T-helper 17 cell (primary cell): ENCODE measurements around the gene ETV4. TPM values are rescaled to one million over a fixed set of nuclear protein-coding genes. Genes with fewer than 3 reads are reported as not detected.

Experiments
- ATAC-seq: fragments of 150-1000 bp; cut with Tn5 transposase; 2 replicates; pipeline ENCODE4 v1.10.0; 2021; ENCODE audit warnings: mild to moderate bottlenecking, moderate library complexity
- DNase-seq, 3 donors: peaks; one replicate each; pipeline versions ENCODE4 v3.0.0 to v3.0.0-alpha.2; 2020 to 2021
- H3K9me3 ChIP-seq: one replicate; pipeline ENCODE4 v1.7.0; 2013; ENCODE audit warnings: low read length, mild to moderate bottlenecking; ENCODE audit not compliant: control insufficient read depth, poor library complexity, severe bottlenecking
- H3K27ac Mint-ChIP-seq: one replicate; pipeline ENCODE4 v1.8.0; 2022; ENCODE audit warnings: mild to moderate bottlenecking, moderate library complexity, mixed read lengths
- H3K27me3 Mint-ChIP-seq: one replicate; pipeline ENCODE4 v1.8.0; 2022; ENCODE audit warnings: mixed read lengths
- H3K36me3 Mint-ChIP-seq: one replicate; pipeline ENCODE4 v1.8.0; 2022; ENCODE audit warnings: low read depth, mixed read lengths
- H3K4me1 Mint-ChIP-seq: one replicate; pipeline ENCODE4 v1.8.0; 2022; ENCODE audit warnings: mild to moderate bottlenecking, mixed read lengths
- H3K4me3 Mint-ChIP-seq: one replicate; pipeline ENCODE4 v1.8.0; 2022; ENCODE audit warnings: mild to moderate bottlenecking, moderate library complexity, mixed read lengths
- total RNA-seq, 4 donors: library from RNA in 2 of 4; stranded (reverse) in 2 of 4; gene quantifications; one replicate each; pipeline ENCODE4 v1.2.3 and lab custom pipeline; 2022 to 2026

ETV4 gene
- total RNA-seq, 2 donors from 2014 or later = not detected

DNA sequence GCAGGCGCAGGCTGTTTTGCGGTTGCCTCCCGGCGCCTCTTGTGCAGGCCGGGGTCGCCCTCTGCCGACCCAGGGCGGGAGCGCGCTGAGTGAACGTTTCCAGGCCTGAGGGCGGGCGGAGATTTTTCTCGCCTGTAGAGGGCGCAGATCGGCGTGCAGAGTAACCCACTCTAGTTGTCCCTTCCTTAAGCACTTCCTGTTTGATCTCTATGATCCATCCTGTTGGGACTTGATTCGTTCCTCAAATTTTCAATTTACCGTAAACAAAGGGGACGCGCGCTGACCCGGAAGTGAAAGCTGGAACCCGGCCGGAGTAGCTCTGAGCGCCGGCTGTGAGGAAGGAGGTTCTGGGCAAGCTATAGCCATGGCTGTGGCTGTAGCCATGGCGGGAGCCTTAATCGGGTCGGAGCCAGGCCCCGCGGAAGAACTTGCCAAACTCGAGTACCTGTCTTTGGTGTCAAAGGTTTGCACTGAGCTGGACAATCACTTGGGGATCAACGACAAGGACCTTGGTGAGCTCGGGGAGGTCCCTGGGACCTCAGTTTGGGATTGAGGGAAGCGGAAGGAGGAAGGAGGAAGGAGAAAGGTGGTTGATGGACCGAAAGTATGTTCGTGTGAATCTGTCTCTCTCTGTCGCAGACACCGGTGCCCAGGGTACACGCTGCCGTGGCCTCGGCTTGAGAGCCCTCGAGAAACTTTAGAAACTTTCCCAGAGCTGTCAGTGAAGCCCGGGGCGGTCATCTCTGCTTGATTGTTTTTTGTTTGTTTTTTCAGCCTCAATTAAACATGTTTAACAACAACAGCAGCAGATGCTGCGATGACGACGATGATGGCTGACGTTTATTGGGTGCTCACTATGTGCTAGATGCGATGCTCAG is 62.2 kb downstream of the ETV4 start, which contains the start of gene DHX8:
TSS of gene DHX8 (plus strand) at position 302 of the 878 bp plus-strand sequence. CDS start at position 365, 63 bp downstream.
- DNase-seq (peak; percentile 97 to 99 (median 97)), ATAC-seq (peak; percentile 97)
- Mint-ChIP-seq H3K4me3 (peak within 1 kb of the TSS; percentile 100), H3K27ac (peak within 1 kb of the TSS; percentile 100), H3K4me1 (peaks cover 20% of the 10 kb centered on the region), H3K36me3 (peaks cover 3% of the 10 kb centered on the region), H3K27me3 (no peaks in the 10 kb centered on the region)
- H3K9me3 ChIP-seq = no peaks in the 10 kb centered on the region

DNA sequence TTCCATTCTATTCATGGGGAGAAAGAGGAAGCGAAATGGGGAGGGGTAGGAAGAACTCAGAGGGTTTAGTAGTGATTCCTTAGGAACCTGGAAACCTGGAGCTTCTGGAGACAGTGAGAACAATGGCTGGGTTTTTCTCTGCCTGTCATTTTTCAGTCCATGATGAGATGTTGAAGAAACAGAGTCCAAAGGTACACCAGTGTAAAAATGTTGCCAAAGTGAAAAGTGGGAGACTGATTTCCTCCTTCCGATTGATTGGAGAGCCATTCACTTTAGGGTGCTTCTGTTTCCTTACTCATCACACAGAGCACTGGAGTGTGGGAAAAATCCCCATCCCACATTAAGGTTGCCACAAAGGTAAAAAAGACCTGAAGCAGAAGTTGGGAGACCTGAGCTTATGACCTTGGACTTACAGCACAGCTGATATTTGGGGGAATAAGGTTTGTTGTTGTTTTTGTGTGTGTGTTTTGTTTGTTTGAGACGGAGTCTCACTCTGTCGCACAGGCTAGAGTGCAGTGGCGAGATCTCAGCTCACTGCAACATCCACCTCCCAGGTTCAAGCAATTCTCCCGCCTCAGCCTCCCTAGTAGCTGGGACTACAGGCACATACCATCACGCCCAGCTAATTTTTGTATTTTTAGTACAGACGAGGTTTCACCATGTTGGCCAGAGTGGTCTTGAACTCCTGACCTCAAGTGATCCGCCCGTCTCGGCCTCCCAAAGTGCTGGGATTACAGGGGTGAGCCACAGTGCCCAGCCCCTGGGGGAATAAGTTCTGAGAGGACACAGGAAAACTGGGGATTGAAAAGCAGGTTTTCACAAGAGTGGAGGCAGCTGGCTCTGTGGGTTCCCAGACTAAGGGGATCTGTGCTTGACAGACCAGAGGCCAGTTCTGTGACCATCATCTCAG is 63.8 kb downstream of the ETV4 start:
- H3K9me3 ChIP-seq = no peaks in the 10 kb centered on the region
- no peak for DNase-seq
- Mint-ChIP-seq H3K4me3 (no peak overlapping the region), H3K27me3 (no peaks in the 10 kb centered on the region), H3K4me1 (peaks cover 16% of the 10 kb centered on the region), H3K27ac (peak overlapping the region; percentile 100), H3K36me3 (peaks cover 3% of the 10 kb centered on the region)
- no peak for ATAC-seq

- peaks cover 10% of the 10 kb centered on the region for H3K4me1 Mint-ChIP-seq
- DNase-seq = no peak
- no peak overlapping the region for H3K27ac Mint-ChIP-seq
- H3K36me3 Mint-ChIP-seq = peaks cover 3% of the 10 kb centered on the region
- peaks cover 11% of the 10 kb centered on the region for H3K27me3 Mint-ChIP-seq
- H3K4me3 Mint-ChIP-seq = no peak overlapping the region
- ATAC-seq = no peak
- H3K9me3 ChIP-seq = no peaks in the 10 kb centered on the region
Measured at GRCh38 chr17:43479948-43480347, 66.2 kb downstream of the ETV4 start.

Other genes starting within 250 kb of the ETV4 start
- 1 to 10 TPM; 1.1 to 2.0 TPM for gene ARL4D, start 147.3 kb downstream of the ETV4 start, total RNA-seq
- 100 to 1,000 TPM in 1 of 2 donors, 10 to 100 TPM in 1; 79.3 to 103 TPM for gene DHX8, start 62.4 kb downstream of the ETV4 start, total RNA-seq
- 1 to 10 TPM; 5.5 to 6.0 TPM for gene MEOX1, start 115.6 kb upstream of the ETV4 start, total RNA-seq
- gene SOST, start 212.5 kb upstream of the ETV4 start, total RNA-seq = not detected
- gene DUSP3, start 232.6 kb upstream of the ETV4 start, total RNA-seq = 10 to 100 TPM; 15.5 to 19.0 TPM
- gene CFAP97D1, start 234.1 kb upstream of the ETV4 start, total RNA-seq = not detected